GM12873 (cell line): Measurements from ENCODE around the gene TRIM32.

ENCODE experiments used
- TF ChIP-seq, protein P1 (sequence below): IDR thresholded peaks from 2 replicates; pipeline ENCODE4 v1.5.1; 2012; ENCODE audit warnings: low read depth, mild to moderate bottlenecking, moderate library complexity, low read length, control low read depth; ENCODE audit not compliant: insufficient read depth; ENCODE audit errors: missing control alignments

The TRIM32 gene

DNA sequence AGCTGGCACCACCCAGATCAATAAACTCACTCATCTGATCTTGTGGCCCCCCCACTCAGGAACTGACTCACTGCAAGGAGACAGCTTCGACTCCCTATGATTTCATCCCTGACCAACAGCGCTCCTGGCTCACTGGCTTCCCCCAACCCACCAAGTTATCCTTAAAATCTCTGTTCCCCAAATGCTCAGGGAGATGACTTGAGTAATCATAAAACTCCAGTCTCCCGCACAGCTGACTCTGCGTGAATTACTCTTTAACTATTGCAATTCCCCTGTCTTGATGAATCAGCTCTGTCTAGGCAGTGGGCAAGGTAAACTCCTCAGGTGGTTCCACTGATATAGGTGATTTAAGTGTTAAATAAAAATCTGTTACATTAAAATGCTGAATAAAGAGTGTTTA is 1.9 kb upstream of the TRIM32 start:
- TF ChIP-seq, protein P1, sequence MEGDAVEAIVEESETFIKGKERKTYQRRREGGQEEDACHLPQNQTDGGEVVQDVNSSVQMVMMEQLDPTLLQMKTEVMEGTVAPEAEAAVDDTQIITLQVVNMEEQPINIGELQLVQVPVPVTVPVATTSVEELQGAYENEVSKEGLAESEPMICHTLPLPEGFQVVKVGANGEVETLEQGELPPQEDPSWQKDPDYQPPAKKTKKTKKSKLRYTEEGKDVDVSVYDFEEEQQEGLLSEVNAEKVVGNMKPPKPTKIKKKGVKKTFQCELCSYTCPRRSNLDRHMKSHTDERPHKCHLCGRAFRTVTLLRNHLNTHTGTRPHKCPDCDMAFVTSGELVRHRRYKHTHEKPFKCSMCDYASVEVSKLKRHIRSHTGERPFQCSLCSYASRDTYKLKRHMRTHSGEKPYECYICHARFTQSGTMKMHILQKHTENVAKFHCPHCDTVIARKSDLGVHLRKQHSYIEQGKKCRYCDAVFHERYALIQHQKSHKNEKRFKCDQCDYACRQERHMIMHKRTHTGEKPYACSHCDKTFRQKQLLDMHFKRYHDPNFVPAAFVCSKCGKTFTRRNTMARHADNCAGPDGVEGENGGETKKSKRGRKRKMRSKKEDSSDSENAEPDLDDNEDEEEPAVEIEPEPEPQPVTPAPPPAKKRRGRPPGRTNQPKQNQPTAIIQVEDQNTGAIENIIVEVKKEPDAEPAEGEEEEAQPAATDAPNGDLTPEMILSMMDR = no peak

DNA sequence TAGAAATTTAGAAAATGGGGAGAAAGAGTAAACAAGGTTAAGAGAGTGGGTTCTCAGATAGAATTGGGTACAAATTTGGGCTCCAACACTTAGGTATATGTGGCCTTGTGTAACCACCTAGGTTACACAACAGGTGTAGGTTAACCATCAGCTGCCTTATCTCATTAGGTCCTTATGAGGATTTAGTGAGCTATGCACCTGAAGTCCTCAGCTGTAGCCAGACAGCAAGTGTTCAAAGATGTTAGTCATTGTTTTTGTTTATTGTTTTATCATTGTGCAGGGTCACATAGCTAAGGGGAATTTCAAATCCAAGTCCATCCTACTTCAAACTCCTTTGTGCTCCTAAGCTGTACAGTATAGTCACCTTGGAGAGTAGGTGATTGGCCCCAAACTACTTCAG is 970 bp upstream of the TRIM32 start:
- TF ChIP-seq, protein P1 = no peak

DNA sequence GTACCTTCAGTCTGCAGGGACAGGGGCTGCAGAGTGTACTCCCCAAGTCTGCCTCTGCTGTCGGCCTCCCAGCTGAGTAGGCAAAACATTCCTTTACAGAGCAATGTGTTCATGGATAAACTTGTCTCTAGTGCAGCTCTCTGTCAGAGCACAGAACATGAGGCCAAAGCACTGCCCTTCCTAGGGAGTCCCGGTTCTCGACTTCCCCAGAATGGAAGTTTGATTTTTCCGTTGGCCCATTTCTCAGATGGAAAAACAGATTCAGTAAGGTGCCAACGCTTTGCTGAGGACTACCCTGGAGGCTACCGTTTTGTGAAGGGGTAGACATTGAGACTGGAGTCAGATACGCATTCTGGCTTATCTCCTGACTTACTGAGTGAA is 422 bp upstream of the TRIM32 start:
- TF ChIP-seq, protein P1 = no peak

DNA sequence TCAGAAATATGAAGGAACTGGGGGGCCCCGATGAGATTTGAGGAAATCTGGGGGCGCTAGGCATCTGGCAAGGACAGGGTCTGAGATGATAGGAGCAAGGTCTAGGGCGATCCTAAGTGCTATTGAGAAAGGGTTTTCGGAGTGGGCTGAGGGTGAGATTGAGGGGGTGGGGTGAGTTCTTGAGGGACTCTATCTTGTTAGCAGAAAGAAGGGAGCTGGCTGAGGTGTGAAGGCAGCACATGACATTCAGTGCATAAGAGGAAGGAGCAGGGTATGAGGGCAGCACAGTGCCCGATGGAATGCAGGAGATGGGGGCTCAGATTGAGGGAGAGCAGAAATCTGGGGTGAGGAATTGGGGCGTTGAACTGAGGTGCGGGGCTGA is 640 bp downstream of the TRIM32 start:
- TF ChIP-seq, protein P1 = no peak

DNA sequence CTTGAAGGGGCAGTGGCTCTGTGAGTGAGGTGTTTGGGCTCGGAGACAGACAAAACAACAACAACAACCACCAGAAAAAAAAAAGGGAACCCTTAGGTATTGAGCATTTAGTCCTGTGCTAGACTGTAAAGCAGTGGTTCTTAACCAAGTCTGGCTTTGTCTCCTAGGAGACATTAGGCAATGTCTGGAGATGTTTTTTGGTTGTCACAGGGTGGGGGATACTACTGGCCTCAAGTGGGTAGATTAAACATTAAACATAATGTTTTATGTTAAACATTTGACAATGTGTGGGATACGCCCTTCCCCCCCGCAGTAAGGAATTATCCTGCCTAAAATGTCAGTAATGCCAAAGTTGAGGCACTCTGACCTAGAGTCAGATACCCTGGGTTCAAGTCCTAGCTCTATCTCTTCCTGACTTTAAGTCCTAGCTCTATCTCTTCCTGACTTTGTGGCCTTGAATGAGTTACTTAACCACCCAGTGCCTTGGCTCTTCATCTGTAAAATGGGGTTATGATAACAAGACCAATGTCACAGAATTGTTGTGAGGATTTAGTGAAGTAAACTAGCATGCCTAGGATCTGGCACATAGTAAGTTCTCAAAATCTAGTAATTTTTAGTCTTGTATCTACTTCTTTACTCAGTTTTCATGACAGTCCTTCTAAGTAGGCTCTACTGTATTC is 1.8 kb downstream of the TRIM32 start:
- TF ChIP-seq, protein P1 = no peak

DNA sequence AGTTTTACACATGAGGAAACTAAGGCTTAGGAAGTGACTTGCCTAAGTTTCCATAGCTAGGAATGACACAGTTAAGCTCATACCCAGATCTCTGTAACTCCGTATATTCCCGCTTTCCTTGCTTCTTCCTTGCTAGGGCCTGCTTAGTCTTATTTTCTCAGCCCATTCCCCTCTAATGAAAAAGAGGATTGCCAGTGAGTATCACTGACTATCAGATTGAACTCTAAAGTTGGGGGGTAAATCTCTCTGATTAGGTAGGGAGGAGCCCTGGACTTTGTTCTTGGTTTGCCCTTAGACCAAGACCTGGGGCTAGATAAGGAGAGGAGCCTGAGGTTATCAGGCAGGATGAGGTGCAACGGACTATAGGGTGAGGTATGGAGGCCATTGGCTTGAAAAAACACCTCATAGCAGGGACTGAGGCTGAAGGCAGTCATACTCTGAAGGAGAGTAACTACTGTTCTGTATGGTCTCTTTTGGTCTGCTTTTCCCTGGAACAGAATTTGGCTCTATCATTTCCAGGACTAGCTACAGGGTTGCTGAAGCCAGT is 2.5 kb downstream of the TRIM32 start:
- TF ChIP-seq, protein P1 = no peak

DNA sequence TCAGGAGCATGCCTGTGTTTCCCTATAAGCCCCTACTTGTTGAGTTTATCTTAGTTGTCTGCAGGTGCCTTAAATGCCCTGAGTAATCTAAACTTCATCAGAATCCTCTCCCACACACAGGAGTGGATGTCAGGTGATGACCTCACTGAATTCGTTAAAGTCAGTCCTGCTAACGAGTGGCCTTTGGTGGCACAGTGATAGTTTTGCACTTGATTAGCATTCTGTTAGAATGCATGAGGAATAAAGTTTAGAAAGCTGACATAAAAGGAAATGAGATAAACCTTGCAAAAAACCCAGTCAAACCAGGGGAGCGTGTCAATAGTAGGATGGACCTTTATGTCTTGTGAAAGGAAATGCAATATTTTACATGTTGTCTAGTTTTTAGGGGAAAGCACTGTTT is 4.5 kb downstream of the TRIM32 start:
- TF ChIP-seq, protein P1 = no peak
